GM06990 (cell line): ENCODE measurements around the gene TSPAN3.

Experiments used
- DNase-seq: peaks from one replicate; pipeline ENCODE4 v3.0.0-alpha.2; 2011; ENCODE audit not compliant: insufficient read length; ENCODE audit errors: extremely low read depth
- H3K27me3 ChIP-seq: replicated peaks from 2 replicates; pipeline ENCODE4 v1.6.0; 2011; ENCODE audit warnings: low read length; ENCODE audit not compliant: control insufficient read depth, insufficient read depth
- H3K36me3 ChIP-seq: 2 replicates; pipeline ENCODE4 v1.5.1; 2011; ENCODE audit warnings: low read length; ENCODE audit not compliant: control insufficient read depth, insufficient read depth
- H3K4me3 ChIP-seq: replicated peaks from 2 replicates; pipeline ENCODE4 v1.5.1; 2011; ENCODE audit warnings: low read depth, mild to moderate bottlenecking, control low read depth, low read length
- TF ChIP-seq, protein P1 (sequence below): IDR thresholded peaks from 2 replicates; pipeline ENCODE4 v1.5.1; 2011; ENCODE audit warnings: low read length, control low read depth, mild to moderate bottlenecking, inconsistent platforms; ENCODE audit not compliant: insufficient read depth, poor library complexity, severe bottlenecking

TSPAN3 gene

DNA sequence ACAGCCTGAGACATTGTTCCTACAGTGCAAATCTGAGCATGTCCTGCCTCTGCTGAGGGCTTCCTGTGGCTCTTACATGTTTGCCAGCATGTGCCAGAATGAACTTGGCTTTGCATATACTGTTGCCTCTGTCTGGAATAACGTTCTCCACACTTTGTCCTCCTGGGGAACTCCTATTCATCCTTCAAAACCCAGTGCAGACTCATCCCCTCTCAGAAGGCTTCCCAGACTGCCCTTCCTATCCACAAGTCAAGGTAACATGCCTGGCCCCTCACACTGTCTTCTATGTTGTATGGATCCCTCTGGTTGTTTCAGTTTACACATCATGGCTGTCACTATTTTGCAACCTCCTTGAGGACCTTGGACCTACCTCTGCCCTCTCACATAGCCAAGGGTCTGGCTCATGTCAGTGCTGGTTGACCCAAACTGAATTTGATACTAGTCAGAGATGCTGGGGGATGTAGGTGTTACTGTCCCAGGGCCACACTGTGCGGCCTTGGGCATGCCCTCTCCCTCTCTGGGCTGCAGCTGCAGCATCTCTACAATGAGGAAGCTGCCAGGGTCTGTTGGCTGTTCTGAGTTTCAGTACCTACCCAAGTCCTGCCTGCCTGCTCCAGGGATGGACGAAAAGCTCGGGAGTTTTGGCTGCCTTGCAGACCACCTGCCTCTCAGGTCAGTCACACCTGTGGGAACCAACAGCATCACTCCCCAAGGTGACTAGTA, 29.0 kb upstream of the TSPAN3 start:
- TF ChIP-seq, protein P1, sequence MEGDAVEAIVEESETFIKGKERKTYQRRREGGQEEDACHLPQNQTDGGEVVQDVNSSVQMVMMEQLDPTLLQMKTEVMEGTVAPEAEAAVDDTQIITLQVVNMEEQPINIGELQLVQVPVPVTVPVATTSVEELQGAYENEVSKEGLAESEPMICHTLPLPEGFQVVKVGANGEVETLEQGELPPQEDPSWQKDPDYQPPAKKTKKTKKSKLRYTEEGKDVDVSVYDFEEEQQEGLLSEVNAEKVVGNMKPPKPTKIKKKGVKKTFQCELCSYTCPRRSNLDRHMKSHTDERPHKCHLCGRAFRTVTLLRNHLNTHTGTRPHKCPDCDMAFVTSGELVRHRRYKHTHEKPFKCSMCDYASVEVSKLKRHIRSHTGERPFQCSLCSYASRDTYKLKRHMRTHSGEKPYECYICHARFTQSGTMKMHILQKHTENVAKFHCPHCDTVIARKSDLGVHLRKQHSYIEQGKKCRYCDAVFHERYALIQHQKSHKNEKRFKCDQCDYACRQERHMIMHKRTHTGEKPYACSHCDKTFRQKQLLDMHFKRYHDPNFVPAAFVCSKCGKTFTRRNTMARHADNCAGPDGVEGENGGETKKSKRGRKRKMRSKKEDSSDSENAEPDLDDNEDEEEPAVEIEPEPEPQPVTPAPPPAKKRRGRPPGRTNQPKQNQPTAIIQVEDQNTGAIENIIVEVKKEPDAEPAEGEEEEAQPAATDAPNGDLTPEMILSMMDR = no peak
- no peaks in the 10 kb centered on the region for H3K36me3 ChIP-seq
- DNase-seq = no peak
- no peaks in the 10 kb centered on the region for H3K27me3 ChIP-seq
- no peak overlapping the region for H3K4me3 ChIP-seq

DNA sequence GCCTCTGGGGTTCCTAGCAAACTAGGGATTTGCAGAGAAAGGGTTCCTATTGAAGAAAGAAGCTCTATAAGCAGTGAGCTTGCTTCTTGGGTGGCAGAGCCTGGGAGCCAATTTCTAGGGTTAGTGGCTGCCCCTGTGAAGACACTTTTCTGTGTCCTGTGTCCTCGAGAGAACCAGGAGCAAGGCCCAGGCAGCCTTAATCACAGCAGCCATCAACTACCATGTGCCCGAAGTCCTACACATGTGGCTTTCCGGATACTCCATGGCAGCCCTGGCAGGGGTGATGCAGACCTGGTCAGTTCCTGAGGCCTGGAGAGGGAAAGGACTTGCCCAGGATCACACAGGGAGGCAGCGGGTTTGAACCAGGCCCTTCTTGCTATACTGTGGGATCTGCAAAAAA, 27.7 kb upstream of the TSPAN3 start:
- no peak for DNase-seq
- TF ChIP-seq, protein P1 = no peak
- Histone ChIP-seq H3K4me3 (no peak overlapping the region), H3K27me3 (no peaks in the 10 kb centered on the region), H3K36me3 (no peaks in the 10 kb centered on the region)

DNA sequence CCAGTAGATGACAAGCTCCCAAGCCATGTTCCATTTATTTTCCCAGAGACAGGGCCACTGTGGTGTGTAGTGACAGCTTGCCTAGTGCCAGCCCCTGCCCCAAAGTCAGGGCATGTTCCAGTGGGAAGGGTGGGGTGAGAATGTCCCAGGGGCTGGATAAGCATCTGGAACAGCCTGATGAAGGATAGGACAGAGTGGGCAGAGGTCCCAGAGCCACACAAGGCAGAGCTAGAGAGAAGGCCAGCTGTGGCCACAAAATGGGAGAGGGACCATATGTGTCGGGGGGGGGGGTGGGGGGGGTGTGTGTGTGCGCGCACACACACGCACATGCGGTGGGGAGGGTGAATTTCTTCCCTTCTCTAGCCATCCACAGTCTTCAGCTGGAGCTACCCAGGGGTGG, 27.0 kb upstream of the TSPAN3 start:
- no peak overlapping the region for H3K4me3 ChIP-seq
- H3K27me3 ChIP-seq = no peaks in the 10 kb centered on the region
- TF ChIP-seq, protein P1 = no peak
- DNase-seq = no peak
- no peaks in the 10 kb centered on the region for H3K36me3 ChIP-seq

DNA sequence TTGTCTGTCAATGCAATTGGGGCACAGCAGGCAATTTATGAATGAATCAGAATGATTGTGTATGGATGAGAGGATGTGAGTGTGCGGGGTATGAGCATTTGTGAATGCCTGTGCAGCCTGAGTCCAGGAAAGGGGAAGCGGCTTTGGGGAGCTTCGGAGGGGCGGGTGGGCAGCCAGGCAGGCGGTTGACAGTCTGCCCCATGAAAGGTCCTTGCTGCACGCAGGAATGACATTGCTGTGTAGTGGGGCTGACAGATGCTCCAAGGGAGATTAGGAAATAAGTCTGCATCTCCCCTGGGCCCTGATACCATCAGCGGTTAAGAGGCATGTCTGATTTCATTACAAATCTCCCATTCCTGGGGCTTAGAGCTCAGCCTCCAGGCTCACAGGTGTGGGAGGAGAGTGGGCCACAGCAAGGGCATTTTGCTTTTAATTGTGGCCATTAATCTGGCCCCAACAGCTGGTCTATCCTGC, 26.4 kb upstream of the TSPAN3 start:
- Histone ChIP-seq H3K4me3 (no peak overlapping the region), H3K36me3 (no peaks in the 10 kb centered on the region), H3K27me3 (no peaks in the 10 kb centered on the region)
- TF ChIP-seq, protein P1 = no peak
- no peak for DNase-seq

DNA sequence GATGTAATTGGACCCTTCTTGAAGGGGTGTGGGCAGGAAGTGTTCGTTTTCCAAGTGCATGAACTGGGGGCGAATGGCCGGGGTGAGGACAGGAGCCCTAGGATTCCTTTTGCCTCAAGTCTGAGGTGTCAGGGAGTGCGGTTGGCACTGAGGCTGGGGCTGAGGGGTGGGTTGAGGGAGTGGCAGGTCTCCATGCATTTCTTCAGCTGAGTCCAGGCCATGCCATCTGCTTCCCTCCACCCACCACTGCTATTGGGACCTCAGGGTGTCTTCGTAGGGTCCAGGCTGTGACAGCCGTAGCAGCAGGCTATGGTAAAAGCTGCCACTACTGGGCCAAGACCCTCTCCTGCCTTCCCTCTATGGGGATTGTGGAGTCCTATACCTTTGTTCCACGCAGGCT, 25.6 kb upstream of the TSPAN3 start:
- no peaks in the 10 kb centered on the region for H3K36me3 ChIP-seq
- H3K4me3 ChIP-seq = no peak overlapping the region
- TF ChIP-seq, protein P1 = no peak
- H3K27me3 ChIP-seq = no peaks in the 10 kb centered on the region
- DNase-seq = no peak
